Measurements from ENCODE around the gene TRIM71. TPM values are rescaled to one million over a fixed set of nuclear protein-coding genes. Genes with fewer than 3 reads are reported as not detected.
"Not testable (repeated sequence)": the region's sequence is repeated elsewhere in the genome, so short reads cannot be mapped to it uniquely, and the experiment has no call there.

Gene TRIM71
- 0.11 TPM for polyA plus RNA-seq (2012; ENCODE audit: insufficient read depth, insufficient read length, low read depth)

DNA sequence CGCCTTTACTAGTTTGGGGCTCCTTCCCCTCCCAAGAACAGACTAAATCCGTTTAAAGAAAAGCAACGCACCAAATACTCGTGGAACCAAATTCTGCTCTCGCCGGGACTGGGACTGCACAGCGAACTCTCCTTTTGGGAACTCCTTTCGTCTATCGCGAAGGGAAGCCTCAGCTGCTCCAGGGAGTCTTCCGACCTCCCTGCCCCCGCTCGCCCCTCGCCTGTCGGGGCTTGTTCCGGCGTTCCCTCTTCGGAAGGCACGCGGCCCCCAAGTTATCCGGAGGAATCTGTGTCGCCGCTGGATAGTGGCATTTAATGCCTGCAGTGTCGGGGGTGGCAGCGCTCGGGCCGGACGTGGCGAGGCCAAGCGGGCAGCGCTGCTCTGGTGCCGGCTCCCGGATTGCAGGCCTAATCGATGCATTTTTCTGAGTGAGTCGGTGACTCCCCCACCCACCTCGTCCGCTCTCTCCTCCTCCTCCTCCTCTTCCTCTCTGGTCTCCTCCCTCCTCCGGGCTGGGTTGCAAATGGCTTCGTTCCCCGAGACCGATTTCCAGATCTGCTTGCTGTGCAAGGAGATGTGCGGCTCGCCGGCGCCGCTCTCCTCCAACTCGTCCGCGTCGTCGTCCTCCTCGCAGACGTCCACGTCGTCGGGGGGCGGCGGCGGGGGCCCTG lies at the start of gene TRIM71:
TRIM71 (plus strand) TSS at position 440 of the 671 bp plus-strand sequence; CDS start at position 524, 84 bp downstream.
- TF ChIP-seq, protein P1, sequence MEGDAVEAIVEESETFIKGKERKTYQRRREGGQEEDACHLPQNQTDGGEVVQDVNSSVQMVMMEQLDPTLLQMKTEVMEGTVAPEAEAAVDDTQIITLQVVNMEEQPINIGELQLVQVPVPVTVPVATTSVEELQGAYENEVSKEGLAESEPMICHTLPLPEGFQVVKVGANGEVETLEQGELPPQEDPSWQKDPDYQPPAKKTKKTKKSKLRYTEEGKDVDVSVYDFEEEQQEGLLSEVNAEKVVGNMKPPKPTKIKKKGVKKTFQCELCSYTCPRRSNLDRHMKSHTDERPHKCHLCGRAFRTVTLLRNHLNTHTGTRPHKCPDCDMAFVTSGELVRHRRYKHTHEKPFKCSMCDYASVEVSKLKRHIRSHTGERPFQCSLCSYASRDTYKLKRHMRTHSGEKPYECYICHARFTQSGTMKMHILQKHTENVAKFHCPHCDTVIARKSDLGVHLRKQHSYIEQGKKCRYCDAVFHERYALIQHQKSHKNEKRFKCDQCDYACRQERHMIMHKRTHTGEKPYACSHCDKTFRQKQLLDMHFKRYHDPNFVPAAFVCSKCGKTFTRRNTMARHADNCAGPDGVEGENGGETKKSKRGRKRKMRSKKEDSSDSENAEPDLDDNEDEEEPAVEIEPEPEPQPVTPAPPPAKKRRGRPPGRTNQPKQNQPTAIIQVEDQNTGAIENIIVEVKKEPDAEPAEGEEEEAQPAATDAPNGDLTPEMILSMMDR (IDR thresholded peaks at IDR 0.05; ENCODE audit: low read depth, low read length), result no peak
- H3K4me1 ChIP-seq, result no peaks in the 10 kb centered on the region
- peak within 1 kb of the TSS; percentile 44 for H3K4me3 ChIP-seq (ENCODE audit: low read depth, low read length)
- no peak for DNase-seq
- no peaks in the 10 kb centered on the region for H3K36me3 ChIP-seq
- H3K27me3 ChIP-seq, result peaks cover 14% of the 10 kb centered on the region
- no peaks in the 10 kb centered on the region for H3K9me3 ChIP-seq

DNA sequence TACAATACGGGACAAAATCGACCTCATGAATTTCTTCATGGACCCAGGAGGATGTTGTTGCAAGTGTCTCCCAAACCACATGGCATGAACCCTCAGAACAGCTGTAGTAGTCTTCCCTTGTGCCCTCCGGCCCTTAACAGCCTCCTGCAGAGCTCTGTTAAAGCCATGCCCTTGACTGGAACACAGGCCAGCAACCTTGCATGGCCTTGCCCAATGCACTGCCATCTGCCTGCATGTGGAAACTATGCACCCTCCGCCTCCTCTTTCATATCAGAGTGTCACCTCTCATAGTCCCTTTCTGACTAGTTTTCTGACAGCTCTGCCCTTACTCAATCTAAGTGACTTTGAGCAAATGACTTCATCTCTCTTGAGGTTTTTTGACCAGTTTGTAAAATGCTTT lies 39.4 kb upstream of the TRIM71 start:
- Histone ChIP-seq H3K36me3 (no peaks in the 10 kb centered on the region), H3K9me3 (no peaks in the 10 kb centered on the region), H3K4me1 (no peaks in the 10 kb centered on the region), H3K4me3 (ENCODE audit: low read depth, low read length) (no peak overlapping the region), H3K27me3 (no peaks in the 10 kb centered on the region)
- TF ChIP-seq, protein P1 (IDR thresholded peaks at IDR 0.05; ENCODE audit: low read depth, low read length), result no peak
- no peak for DNase-seq

DNA sequence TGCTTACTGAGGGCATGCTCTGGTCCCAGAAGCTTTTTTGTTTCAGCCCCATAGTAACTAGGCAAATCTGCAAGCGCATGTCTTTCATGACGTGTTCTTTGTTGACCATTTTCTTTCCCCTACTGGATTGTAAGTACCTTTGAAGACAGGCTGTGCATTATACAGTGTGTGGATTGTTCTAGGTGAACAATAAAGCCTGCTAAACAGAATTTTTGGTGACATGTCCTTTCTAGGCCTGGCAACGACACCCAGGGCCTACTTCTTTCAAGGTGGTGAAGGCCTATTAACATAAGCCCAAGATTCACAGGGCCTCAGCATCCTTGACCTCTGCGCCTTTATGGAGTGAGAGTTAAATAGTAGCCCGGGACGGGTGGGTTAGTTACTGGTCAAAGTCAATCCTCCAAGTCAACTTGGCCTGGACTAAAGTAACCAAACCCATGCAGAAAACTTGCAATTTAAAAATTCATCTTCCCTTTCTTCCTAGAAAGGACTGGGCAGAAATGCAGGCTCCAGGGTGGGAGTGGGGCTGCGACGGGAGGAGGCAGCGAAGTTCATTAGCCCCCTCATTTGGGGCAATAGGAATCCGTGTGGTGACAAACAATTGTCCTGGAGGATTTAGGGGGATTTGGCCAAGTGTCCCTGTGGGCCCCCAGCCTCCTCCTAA lies 37.6 kb upstream of the TRIM71 start:
- H3K4me1 ChIP-seq, result no peaks in the 10 kb centered on the region
- TF ChIP-seq, protein P1 (IDR thresholded peaks at IDR 0.05; ENCODE audit: low read depth, low read length), result no peak
- no peak for DNase-seq
- H3K9me3 ChIP-seq, result no peaks in the 10 kb centered on the region
- no peaks in the 10 kb centered on the region for H3K27me3 ChIP-seq
- H3K4me3 ChIP-seq (ENCODE audit: low read depth, low read length), result peak overlapping the region; percentile 70
- H3K36me3 ChIP-seq, result no peaks in the 10 kb centered on the region

DNA sequence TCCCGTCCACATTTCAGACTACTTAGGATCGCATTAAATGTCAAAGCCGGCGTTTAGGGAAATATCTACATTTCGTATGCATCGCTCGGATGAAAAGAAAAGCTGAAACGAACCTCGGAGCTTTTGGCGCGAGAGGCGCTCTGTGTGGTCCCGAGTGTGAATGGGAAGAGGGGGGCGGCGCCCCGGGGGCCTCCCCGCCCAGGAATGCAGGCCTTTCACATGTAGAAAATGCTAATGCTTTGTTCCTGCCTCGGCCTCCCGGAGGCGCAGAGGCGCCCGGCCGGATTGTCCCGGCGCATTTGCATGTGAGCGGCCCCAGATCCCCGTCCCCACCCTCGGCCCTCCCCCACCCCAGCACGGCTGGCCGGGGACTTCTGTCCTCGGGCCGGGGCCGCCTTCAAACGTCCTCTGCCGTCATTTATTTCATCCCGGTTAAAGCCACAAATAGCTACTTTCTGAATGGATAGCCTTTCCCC lies 37.0 kb upstream of the TRIM71 start:
- DNase-seq, result peak; percentile 51
- no peaks in the 10 kb centered on the region for H3K27me3 ChIP-seq
- H3K4me1 ChIP-seq, result no peaks in the 10 kb centered on the region
- no peaks in the 10 kb centered on the region for H3K9me3 ChIP-seq
- H3K4me3 ChIP-seq (ENCODE audit: low read depth, low read length), result peak overlapping the region; percentile 70
- no peaks in the 10 kb centered on the region for H3K36me3 ChIP-seq
- TF ChIP-seq, protein P1 (IDR thresholded peaks at IDR 0.05; ENCODE audit: low read depth, low read length), result no peak

DNA sequence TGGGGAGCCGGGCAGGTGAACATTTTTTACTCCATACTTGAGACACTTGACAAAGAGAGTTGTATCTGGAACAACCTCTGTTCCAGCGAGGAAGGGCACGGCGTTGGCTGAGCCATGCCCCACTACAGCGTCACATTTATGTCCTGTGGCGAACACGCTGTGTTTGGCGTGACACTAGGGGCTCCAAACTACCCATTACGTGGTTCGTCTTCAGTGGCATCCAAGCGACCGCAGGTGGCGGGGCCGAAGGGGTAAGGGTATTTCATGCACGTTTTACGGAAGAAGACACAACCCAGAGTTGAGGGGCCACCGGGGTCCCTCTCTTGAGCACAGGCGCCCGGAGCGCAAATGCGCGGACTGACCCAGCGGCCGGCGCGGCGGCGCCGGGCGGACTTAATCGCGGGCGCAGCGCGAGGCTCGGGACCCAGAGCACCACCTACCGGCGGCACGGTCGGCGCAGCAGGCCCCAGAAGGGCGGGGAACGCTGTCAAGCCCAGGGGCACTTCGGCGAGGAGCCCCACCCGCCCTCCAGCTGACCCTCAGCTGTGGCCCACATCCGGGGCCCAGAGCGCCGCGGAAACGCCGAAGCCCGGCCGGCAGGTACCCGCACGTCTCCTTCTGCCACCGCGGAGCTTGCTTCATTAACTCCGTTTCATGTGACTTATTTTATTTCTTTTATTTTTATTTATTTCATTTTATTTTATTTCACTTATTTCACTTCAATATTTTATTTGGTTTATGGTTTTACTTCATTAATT lies 36.4 kb upstream of the TRIM71 start:
- Histone ChIP-seq H3K27me3 (no peaks in the 10 kb centered on the region), H3K4me3 (ENCODE audit: low read depth, low read length) (peak overlapping the region; percentile 70), H3K36me3 (no peaks in the 10 kb centered on the region), H3K9me3 (no peaks in the 10 kb centered on the region), H3K4me1 (no peaks in the 10 kb centered on the region)
- TF ChIP-seq, protein P1 (IDR thresholded peaks at IDR 0.05; ENCODE audit: low read depth, low read length), result peak; percentile 57
- peak; percentile 83 for DNase-seq

DNA sequence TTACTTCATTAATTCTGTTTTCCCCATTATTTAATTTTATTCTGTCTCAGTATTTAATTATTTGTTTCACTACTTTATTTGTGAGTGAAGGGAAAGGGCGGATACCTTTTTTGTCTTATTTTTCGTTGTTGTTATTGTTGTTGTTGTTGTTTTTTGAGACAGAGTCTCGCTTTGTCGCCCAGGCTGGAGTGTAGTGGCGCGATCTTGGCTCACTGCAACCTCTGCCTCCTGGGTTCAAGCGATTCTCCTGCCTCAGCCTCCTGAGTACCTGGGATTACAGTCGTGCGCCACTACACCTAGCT lies 35.9 kb upstream of the TRIM71 start:
- H3K4me3 ChIP-seq (ENCODE audit: low read depth, low read length), result peak overlapping the region; percentile 16; the same call in 1 of the 2 replicates
- not testable (repeated sequence) for DNase-seq

More for the DNA sequence above, 35.9 kb upstream of the TRIM71 start:
- not testable (repeated sequence) for H3K27me3 ChIP-seq, H3K36me3 ChIP-seq, H3K4me1 ChIP-seq, H3K9me3 ChIP-seq

Measured in BE2C (cell line).